ENCODE results near the gene XBP1.
"Not testable (repeated sequence)": the region's sequence is repeated elsewhere in the genome, so short reads cannot be mapped to it uniquely, and the experiment has no call there.

The XBP1 gene

DNA sequence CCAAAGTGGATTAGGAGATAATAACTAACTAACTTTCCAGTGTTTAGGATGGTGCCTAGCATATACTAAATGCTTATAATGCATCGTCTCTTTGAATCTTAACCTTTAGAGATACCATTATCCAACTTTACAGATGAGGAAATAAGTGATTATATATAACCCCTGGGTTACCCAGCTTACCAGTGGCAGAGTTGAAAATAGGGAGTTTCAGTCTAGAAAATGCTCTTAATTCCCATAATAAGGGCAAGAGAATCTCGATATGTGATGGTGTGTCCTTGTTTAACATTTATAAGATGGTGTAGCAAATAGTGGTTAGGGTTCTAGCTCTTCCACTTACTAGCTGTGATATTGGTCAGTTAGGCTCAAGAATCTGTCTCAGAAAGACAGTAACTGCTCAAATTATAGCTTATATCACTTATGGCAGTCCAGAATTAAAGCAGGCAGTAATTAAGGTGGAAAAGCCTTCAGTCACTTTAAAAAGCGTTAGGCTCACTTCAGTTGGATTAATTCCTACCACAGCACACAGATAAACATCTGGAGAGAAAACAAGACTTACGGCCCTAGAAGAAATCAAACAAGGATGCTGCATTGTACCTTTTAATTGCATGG, 6.3 kb downstream of the XBP1 start:
- DNase-seq (ENCODE audit: extremely low read depth in 1 of 2, low read depth in 1 of 2) = no peak

DNA sequence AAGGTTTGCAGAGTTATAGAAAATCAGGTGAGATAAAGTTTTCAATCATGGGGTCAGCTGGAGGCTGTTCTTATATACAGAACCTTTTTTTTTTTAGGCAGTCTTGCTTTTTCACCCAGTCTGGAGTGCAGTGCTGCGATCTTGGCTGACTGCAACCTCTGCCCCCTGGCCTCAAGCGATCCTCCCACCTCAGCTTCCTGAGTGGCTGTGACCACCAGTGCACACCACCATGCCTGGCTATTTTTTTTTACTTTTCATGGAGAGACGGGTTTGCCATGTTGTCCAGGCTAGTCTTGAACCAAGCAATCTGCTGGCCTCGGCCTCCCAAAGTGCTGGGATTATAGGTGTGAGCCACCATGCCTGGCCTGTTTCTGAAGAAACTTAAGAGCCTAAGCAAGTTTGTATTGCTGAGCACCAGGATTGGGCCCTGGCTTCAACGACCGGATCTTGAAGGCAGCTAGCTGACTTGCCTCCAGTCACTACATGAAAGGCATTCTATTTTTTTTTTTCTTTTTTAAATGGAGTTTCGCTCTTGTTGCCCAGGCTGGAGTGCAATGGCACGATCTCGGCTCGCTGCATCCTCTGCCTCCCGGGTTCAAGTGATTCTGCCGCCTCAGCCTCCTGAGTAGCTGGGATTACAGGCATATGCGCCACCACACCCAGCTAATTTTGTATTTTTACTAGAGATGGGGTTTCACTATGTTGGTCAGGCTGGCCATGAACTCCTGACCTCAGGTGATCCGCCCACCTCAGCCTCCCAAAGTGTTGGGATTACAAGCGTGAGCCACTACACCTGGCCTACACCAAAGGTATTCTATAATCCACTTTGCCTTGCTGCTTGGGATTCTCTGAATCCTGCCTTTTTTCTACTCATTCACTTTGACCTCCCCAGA, 7.6 kb downstream of the XBP1 start:
- no peak for DNase-seq (ENCODE audit: extremely low read depth in 1 of 2, low read depth in 1 of 2)

DNA sequence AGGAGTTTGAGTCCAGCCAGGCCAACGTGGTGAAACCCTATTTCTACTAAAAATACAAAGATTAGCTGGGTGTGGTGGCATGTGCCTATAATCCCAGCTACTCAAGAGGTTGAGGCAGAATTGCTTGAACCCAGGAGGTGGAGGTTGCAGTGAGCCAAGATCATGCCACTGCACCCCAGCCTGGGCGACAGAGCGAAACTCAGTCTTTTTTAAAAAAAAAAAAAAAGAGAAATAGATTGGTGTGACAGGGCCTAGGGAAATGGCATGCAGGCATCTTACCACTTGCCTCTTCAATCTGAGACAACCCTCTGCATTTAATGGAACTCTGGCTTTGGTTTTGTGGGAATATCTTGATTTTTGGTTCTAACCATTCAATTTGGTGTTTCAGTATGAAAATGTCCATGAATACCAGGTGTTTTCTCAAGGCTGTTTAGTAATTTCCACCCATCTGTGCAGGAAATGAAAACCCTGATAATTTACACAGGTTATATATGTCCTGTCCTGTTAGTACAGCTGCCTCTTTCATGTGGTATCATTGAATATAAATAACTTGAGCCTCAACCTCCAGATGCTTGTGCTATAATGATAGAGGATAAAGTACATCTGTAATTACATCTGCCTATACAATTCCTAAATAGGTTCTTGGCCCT, 8.4 kb downstream of the XBP1 start:
- DNase-seq (ENCODE audit: extremely low read depth in 1 of 2, low read depth in 1 of 2) = no peak

DNA sequence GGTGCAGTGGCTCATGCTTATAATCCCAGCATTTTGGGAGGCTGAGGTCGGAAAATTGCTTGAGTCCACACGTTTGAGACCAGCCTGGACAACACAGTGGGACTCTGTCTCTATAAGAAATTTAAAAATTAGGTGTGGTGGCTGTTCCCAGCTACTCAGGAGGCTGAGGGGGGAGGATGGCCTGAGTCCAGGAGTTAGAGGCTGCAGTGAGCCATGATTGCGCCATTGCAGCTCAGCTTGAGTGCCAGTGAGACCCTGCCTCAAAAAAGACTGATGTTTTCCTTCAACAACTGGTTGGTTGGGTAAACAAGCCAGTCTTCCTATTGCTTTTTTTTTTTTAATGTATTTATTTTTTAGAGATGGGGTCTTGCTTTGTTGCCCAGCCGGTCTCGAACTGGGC, 9.2 kb downstream of the XBP1 start:
- DNase-seq (ENCODE audit: extremely low read depth in 1 of 2, low read depth in 1 of 2) = no peak

DNA sequence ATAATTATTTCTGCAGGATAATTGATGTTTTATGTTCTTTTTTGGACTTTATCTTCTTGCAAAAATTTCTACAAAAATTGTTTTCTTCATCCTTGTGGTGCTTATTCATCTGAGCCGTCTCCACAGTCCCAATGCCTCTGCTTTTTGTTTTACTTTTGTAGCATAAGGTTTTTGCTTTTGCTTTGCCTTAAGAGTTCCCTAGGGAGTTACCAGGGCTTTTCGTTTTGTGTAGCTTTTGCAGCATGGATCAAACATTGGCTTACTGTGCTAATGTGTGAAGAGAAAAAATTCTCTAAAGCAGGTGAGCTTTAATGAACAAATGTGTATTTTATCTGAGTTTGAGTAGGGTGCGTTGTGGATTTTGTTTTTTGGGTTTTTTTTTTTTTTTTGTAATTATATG, 11.8 kb downstream of the XBP1 start:
- DNase-seq (ENCODE audit: extremely low read depth in 1 of 2, low read depth in 1 of 2) = no peak

DNA sequence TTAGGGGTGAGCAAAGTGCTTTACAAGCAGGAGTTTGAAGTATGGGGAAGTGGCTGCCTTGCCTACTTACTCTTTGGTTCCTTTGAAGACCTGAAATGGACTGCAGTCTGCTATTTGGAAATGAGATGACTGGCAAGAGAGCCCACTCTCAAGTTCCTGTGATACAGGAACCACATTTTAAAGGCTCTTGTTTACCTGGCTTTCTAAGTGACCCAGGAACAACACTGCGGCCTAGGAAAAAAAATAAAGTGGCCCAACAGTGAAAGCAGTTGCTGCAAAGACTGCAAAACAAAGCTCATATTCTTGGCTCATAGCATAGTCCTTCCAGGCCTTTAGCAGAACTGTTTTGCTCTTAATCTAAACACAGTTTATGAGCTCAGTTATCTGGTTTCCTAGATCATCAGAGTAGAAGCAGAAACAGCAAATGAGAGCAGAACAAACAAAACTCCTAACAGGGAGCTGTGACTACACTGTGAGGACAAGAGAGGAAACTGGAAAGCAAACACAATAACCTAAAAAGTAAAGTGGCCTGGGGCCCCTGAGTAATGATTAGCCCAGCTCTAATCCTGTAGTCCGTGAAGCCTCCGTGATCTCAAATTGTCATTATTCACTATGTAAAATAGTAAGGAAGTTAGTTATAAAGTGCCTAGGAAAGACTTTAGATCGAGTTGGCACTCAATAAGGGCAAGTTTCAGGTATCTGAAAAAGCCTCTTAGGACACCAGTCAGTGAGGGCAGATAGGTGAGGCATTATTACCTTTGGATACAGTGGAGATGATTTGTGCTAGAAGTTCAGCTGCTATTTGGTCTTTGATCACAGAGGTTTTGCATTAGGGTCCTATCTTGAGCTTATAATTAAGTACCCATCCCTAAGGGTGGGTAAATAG, 16.3 kb downstream of the XBP1 start:
- DNase-seq (ENCODE audit: extremely low read depth in 1 of 2, low read depth in 1 of 2) = no peak

DNA sequence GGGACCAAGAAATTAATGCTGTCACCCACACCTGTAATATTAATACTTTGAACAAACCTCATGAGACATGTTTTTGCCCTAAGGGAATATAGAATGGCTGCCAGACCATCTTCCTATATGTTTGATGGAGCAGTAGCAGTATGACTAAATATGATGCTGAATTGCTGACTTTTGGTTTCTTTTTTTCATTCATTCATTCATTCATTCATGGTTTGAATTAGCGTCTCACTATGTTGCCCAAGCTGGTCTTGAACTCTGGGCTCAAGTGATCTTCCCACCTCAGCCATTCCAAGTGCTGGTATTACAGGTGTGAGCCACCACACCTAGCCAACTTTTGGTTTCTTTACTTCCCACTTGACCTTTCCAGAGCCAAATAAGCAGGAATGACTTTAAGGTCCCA, 20.1 kb downstream of the XBP1 start:
- no peak for DNase-seq (ENCODE audit: extremely low read depth in 1 of 2, low read depth in 1 of 2)

DNA sequence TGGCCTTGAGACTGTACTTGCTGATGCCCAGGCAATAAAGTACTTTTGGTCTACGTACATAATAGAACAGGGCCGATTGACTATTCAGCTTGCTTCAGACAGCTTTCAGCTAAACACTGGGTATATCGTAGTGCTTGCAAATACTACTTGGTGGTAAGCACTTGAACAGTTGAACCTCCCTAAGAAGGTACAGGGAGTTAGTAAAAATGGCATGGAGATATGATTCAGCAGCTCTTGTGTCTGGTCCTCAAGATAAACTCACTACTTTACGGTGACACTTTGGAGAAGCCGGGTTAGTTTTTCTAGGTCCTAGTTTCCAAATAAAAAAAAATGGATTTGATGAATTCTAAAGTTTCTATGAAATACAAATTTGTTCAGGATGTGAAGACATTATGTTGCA, 20.5 kb downstream of the XBP1 start:
- no peak for DNase-seq (ENCODE audit: extremely low read depth in 1 of 2, low read depth in 1 of 2)

DNA sequence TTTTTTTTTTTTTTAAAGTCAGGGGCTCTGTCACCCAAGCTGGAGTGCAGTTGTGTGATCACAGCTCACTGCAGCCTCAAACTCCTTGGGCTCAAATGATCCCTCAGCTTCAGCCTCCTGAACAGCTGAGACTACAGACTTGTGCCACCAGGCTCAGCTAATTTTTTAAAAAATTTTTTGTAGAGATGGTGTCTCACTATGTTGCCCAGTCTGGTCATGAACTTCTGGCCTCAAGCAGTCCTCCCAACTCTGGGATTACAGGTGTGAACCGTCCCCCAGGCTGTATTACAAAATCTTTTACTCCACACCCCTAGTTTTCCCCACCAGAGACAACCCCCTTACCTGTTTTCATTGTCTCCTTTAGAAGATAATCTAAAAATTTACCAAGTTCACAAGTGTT, 26.0 kb downstream of the XBP1 start:
- no peak for DNase-seq (ENCODE audit: extremely low read depth in 1 of 2, low read depth in 1 of 2)

DNA sequence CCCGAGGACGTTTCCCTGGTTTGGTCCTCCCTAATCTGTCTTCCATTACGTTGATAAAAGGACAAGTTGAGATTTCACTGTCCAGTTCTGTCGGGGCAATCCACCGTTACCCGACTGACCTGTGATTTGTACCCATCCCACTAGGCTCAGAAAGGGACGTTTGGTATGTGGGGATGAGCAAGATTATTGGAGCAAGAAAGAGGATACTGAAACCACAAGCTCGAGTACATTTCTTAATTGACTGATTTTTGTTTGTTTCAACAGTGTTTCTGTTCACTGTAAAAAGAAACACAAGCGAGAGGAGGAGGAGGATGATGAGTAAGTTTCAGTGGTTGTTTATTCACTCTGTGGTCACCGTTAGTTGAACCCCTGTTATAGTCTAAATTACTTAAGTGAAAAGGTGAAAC, 26.9 kb downstream of the XBP1 start:
- no peak for DNase-seq (ENCODE audit: extremely low read depth in 1 of 2, low read depth in 1 of 2)

DNA sequence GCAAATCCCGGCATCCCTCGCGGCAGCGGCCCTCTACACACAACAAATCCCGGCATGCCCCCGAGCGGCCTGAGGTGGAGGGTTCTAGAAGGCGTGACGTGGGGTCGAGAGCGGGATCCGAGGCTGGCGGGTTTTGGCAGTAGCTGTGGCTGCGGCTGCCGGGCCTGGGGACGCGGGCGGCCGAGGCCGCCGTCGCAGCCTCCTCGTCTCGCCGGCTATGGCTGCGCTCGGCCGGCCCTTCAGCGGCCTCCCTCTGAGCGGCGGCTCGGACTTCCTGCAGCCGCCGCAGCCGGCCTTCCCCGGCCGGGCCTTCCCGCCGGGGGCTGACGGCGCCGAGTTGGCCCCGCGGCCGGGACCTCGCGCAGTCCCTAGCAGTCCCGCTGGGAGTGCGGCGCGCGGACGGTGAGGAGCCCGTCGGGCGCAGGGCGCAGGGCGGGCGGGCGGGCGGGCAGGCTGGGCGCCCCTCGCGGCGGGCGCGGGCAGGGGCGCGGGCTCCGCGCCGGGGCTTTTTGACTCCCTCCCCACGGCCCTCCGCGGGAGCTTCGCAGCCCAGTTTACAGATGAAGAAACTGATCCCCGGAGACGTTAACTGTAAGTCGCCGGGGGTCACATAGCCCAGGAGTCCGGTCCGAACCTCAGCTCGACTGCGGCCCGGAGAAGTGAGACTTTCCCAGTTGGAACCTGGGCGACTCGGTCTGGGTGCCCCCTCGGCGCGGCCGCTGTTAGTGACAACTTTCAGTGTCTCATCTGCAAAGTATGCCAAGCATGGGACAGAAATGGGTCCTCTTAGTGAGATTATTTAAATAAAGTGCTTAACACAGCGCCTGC, 27.5 kb downstream of the XBP1 start, which contains the start of gene CCDC117:
CCDC117 (plus strand) TSS at position 63 of the 828 bp plus-strand sequence; CDS start at position 218, 155 bp downstream.
- DNase-seq (ENCODE audit: extremely low read depth in 1 of 2, low read depth in 1 of 2) = peak; percentile 78 to 93

DNA sequence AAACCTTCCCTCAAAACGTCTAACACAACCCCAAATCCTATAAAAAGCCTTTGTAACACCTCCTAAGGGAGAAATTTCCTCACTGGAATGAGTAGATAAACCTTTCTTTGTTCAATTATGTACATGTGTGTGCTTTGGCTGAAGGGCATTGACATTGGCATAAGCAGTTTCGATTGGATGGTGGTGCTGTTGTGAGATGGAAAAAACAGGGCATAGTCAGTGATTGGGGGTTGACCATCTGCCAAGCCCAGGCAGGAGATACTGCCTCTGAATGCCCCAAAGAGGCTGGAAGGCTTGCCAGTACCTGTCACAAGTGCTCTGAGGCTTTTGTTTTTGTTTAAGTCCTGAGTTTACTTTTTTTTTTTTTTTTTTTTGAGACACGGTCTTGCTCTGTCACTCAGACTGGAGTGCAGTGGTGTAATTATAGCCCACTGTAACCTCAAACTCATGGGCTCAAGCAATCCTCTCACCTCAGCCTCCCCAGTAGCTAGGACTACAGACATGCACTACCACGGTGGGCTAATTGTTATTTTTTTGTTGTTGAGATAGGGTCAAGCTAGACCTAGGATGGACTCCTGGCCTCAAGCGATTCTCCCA, 29.1 kb downstream of the XBP1 start:
- DNase-seq (ENCODE audit: extremely low read depth in 1 of 2, low read depth in 1 of 2) = no peak

DNA sequence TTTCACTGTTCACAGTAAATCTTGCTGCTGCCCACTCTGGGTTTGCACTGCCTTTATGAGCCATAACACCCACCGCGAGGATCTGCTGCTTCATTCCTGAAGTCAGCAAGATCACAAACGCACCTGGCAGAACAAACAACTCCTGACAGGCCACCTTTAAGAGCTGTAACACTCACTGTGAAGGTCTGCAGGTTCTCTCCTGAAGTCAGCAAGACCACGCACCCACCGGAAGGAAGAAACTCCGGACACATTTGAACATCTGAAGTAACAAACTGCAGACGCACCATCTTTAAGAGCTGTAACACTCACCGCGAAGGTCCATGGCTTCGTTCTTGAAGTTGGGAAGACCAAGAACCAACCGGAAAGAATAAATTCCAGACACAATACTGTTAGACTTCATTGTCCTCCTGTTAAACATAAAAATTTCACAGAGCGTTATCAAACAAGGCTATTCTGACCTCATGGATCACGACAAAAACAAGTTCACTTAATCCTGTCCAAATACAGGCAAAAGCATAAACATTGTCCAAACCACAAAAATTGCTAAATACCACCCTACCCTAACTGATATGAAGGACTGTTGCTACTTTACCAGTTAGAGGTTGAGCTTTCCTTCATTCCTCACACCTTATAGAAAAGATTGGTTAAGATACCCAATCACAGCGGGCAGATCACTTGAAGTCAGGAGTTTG, 30.8 kb downstream of the XBP1 start:
- no peak for DNase-seq (ENCODE audit: extremely low read depth in 1 of 2, low read depth in 1 of 2)

DNA sequence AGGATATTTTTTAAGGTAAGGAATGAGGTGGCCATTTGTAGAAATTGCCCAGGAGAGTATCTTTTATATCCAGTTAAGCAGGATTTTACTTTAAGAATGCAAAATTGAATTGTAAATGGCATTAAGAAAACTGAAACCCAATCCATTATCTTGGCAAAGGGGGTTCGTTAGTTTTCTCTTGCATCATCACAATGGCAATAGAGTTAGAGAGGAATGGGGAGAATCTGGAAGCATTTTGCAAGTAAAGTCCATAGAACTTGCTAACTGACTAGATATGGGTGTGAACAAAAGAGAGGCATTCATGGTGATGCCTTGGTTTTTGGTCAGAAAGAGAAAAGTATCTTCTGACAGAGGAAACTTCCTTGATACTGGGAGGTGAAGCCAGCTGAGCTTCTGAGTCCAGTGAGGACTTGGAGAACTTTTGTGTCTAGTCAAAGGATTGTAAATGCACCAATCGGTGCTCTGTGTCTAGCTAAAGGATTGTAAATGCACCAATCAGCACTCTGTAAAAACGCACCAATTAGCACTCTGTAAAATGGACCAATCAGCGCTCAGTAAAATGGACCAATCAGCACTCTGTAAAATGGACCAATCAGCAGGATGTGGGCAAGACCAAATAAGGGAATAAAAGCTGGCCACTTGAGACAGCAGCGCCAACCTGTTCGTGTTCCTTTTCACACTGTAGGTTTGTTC, 31.5 kb downstream of the XBP1 start:
- no peak for DNase-seq (ENCODE audit: extremely low read depth in 1 of 2, low read depth in 1 of 2)

DNA sequence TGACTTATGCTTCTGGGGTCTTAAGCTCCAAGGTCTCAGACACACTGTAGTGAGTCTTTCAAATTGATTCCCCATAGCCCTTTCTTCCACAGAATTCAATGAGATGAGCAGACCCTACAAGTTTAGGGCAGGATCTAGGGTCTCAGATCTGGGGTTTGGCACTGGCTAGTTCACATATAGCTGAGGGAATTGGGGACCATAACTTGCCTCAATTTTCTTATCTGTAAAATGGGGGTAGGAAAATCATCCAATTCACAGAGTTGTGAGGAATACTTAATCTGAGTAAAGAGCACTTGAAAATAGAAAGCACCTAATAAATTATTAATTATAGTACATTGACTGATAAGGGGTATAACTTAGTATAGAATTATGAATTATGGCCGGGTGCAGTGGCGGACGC, 33.7 kb downstream of the XBP1 start:
- DNase-seq (ENCODE audit: extremely low read depth in 1 of 2, low read depth in 1 of 2) = no peak

DNA sequence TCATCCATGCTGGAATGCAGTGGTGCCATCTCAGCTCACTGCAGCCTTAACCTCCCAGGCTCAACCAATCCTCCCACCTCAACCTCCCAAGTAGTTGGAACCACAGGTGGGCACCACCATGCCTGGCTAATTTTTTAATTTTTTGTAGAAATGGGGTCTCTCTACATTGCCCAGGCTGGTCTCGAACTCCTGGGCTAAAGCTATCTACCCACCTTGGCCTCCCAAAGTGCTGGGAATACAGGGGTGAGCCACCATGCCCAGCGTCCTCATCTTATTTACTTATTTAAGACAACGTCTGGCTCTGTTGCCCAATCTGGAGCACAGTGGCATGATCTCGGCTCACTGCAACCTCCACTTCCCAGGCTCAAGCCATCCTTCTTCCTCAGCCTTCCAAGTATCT, 38.4 kb downstream of the XBP1 start:
- DNase-seq (ENCODE audit: extremely low read depth in 1 of 2, low read depth in 1 of 2) = not testable (repeated sequence)

DNA sequence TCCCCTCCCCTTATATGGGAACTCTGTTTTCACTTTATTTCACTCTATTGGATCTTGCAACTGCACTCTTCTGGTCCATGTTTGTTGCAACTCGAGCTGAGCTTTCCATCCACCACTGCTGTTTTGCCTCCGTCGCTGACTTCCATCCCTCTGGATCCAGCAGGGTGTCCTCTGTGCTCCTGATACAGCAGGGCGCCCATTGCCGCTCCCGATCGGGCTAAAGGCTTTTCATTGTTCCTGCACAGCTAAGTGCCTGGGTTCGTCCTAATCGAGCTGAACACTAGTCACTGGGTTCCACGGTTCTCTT, 39.0 kb downstream of the XBP1 start:
- no peak for DNase-seq (ENCODE audit: extremely low read depth in 1 of 2, low read depth in 1 of 2)

DNA sequence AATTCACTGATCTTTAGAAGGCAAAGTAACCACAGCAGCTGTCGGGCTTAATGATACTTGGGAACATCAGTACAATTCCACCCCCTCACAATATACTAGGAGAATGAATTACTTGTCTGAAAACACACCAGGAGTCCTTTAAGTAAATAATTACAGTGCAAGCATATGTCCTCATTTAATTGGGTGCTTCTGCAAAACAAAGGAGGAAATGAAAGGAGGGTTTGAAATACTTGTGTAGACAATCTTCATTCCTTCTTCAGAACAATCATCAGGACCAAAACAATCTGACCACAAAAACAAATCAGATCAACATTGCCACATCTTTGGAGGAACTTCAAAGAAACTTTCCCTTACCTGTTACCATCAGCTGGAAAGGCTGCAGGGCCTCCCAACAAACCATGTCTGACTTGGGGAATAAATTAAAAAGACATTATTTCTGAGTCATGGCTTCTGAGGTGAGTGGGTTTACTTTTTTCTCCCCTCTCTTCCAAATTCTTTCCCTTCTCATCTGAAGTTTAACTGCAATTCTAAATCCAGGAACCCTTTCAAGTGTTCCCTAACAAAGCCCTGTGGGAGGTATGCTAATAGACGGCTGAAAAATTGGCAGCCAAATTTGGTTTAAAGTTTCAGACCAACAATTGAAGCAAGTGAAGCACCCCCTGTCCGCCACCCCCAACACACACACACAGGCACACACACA, 40.4 kb downstream of the XBP1 start:
- no peak for DNase-seq (ENCODE audit: extremely low read depth in 1 of 2, low read depth in 1 of 2)

All from stimulated activated CD8-positive, alpha-beta memory T cell treated with anti-CD3 and anti-CD28 coated beads, Interleukin-7, amount 100 ng/mL, for 48 hours (primary cell).